GM21825 (cell line): Measurements from ENCODE around the gene OR2S2.
"Not testable (repeated sequence)": the region's sequence is repeated elsewhere in the genome, so short reads cannot be mapped to it uniquely, and the experiment has no call there.

Source experiments
- ATAC-seq: cut with Tn5 transposase; IDR thresholded peaks from one replicate; pipeline ENCODE4 v1.9.1; 2021; ENCODE audit warnings: mild to moderate bottlenecking, moderate library complexity; ENCODE audit not compliant: unreplicated experiment

The OR2S2 gene, protein sequence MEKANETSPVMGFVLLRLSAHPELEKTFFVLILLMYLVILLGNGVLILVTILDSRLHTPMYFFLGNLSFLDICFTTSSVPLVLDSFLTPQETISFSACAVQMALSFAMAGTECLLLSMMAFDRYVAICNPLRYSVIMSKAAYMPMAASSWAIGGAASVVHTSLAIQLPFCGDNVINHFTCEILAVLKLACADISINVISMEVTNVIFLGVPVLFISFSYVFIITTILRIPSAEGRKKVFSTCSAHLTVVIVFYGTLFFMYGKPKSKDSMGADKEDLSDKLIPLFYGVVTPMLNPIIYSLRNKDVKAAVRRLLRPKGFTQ

GRCh38 chr9:35958104-35958837 is at the start of gene OR2S2:
Gene OR2S2, minus strand, starts transcription at chr9:35958154. Its CDS starts 56 bp downstream, at chr9:35958098.
- no peak for ATAC-seq

DNA sequence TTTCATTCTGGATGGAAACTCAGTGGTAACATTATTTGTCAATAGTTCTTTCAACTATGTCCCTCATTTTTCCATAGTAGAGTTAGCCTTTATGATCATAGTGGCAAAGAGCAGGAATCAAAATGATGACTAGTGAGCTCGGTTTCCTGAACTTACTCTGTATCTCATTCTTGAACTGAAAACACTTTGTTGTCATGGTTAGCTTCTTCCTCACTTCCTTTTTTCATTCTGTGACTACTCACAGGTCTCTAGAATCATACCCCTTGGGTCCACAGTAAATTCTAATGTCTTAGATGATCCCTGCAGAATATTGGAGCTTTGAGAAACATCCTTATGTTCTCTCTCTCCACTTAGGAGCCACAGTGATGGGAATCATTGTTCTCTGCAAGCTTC is 49.4 kb upstream of the OR2S2 start:
- ATAC-seq, result no peak

DNA sequence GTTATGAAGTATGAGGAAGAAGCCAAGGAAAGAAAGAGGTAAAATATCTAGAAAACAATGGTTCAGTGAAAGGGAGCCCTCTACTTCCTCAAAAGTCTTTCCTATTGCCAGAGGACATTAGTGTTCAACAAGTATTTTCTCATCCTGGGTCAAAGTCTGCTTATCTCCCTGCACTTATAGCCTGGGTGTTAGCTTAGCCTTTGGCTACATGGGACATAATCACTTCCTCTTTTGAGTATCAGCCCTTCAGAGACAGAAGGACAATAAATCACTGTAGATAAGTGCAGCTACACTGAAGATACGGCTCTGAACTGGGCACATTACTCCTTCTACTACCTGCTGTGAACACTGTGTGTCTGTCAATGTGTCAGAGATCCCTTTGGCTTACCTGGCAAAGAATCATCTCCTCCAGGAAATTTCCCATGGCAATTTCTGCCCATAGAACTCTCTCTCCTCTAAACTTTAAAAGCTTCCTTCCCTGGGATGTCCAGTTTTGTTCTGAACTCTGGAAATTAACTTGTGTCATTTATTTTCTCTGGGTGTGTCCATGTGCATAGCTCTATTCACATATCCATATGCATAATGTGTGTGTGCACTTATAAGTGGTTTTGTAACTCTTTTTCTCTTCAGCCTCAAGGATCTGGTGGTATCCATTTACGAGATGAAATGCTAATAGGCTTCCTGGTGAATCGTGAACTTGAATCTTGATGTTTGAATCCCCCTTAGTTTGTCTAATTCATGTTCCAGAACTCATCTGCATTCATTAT is 48.8 kb upstream of the OR2S2 start:
- no peak for ATAC-seq

GRCh38 chr9:36005891-36006290 is 47.9 kb upstream of the OR2S2 start:
- ATAC-seq, result no peak

DNA sequence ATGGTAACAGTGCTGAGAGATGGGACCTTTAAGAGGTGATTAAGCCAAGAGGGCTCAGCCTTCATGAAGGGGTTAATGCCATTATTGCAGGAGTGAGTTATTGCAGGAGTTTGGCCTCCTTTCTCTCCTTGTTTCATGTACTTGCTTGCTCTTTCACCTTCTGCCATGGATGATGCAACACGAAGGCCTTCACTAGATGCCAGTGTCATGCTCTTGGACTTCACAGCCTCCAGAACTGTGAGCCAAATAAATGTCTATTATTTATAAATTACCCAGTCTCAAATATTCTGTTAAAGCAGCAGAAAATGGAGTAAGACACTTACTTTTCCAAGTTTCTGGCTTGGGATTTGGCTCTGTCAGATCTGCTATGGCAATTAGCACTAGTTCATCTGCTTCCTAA is 40.4 kb upstream of the OR2S2 start:
- no peak for ATAC-seq

DNA sequence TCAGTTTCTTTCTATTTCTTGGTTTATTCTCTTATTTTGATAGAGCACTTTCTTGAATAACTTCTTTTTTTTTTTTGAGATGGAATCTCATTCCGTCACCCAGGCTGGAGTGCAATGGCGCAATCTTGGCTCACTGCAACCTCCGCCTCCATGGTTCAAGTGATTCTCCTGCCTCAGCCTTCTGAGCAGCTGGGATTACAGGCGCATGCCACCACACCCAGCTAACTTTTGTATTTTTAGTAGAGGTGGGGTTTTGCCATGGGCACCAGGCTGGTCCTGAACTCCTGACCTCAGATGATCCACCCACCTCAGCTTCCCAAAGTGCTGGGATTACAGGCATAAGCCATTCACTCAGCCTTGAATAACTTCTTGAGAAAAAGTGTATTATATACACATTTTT is 39.1 kb upstream of the OR2S2 start:
- ATAC-seq, result not testable (repeated sequence)

DNA sequence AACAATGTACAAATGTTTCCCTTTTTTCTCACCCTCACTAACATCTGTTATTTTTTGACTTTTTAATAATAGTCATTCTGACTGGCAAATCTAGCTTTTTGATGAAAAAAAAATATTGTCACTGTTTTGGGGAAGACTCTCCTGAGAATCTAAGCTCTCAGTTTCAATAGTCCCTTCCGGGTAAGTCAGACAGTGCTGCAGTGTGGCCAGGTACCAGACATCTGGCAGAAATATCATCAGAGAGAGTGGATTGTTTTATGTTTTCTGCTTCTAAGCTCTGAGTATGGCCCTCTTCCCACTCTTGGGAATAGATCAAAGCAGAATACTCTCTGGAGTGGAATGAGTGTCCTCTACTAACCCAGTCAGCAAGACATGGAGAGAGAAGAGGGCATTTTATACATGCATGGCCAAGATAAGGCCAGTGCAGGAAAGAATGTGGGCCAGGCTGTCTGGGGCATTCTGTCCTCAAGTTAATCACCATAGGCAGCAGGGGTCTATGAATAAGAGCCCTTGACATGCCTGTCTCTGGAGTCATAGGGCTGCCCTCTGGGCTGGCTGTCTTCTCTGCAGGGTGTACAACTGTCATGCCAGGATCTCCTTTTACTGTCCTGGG is 38.5 kb upstream of the OR2S2 start:
- no peak for ATAC-seq

GRCh38 chr9:35994959-35995358 is 37.0 kb upstream of the OR2S2 start:
- no peak for ATAC-seq

DNA sequence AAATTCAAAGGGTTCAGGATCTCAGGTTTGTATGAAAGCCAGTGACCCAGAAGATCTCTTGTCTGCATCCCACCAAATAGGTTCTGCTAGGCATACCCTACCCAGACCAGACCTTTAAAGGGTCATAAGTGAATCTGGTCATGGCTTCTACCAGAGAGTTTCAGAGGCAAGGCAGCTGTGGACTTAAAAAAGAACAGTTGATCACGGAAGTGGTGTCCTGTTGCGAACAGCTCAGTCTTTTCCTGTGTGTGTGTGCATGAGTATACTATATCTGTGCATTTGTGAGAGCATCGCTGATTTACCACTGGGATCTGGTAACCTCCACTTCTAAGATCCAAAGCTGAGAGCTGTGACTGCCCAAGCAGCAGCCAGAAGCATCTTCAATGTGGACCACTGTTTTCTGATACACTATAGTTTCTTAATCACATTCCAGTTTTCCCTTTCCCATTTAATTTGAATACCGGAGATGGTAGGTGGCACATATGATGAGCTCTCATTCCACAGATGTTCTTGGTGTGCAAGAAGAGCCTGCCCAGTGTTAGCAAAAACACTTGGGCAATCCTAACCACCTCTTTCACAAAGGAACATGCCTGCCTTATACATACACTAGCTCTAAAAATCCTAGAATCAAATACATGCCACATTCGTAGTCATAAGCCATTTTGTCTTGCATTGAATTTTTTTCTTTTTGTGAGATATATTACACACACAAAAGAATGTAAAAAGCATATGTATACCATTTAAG is 36.2 kb upstream of the OR2S2 start:
- no peak for ATAC-seq

DNA sequence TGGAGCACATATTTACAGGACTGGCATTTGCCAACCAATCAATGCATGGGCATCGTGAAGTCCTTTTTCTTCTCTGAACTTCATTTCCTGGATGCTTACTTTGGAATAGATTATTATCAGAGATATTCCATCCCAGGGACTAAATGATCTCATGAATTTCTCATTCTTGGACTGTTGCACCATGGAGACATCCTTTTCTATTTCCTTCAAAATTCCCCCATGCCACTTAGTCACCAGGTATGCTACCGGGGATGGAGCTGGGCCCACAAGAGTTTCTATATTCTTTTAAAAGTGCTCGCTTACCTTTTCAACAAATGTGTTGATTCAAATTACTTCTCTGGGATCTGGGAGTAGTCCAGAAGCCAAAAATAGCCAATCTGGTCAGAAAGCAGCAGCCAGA is 35.2 kb upstream of the OR2S2 start:
- not testable (repeated sequence) for ATAC-seq

DNA sequence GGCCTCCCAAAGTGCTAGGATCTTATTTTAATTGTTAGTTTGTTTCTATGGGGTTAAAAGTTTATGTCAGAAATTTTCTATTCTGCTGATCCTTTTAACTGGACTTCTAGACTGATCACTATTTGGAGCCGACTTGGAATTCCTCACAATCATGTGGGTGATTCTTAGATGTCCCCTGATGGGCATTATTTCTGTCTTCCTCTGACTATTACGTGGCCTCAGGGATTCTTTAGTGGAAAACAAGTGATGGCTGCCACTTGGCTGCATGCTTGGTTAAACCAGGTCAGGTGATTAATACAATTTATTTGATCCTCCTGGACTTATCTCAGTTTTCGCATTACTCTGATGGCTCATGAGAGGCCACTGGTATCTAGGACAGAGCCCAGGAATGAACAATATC is 32.2 kb upstream of the OR2S2 start:
- no peak for ATAC-seq

GRCh38 chr9:35984021-35984420 is 26.1 kb upstream of the OR2S2 start:
- no peak for ATAC-seq

- ATAC-seq, result no peak
Observed at GRCh38 chr9:35981699-35982098, 23.7 kb upstream of the OR2S2 start.

DNA sequence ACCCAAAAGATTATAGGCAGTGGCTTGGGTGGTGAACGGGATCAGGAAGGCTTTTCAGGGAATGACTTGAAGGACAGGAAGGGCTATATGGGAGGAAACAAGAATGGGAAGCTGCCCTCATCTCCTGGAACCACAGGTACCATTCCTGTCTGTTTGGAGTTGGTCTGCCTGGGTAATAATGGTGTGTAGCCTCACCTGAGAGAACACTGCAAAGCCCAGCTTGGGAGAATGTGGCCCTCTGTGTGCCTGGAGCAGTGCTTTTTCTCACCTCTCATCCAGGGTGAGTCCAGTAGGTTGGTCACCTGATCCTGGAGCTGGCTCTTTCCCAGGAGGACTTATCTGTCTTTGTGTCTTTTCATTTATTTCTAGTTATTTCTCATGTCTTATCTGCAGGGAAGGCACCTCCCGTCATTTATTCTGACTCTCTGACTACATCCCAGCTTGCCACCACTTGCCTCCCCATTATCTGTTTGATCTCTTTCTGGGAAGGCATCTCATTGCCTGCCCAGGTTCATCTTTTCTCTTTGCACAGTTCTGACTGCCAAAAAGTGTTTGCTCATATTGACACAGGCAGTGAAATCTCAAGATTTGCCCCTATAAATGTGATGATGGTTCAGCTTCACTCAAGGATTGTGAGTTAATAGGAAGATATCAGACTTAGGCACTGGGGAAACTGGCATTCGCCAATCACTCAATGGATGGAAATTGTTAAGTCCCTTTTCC is 22.5 kb upstream of the OR2S2 start:
- ATAC-seq, result no peak

- no peak for ATAC-seq
Observed at GRCh38 chr9:35978792-35979191, 20.8 kb upstream of the OR2S2 start.

DNA sequence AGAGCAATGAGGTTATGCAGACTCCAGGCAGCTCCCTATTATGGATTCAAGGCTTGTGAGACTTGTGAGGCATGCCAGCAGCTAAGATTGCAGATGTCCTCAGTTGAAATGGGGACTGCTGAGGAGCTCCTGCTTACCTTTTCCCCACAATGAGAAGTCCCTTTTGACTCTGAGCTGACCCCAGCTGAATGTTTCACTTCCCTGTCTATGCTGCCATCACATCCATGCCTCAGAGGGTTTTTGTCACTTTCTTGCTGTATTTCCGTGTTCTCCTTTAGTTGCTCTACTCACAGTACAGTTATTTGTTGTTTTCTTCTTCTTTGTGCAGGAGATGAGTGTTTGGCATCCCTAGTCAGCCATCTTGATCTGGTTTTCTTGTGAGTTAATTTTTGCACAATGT is 18.8 kb upstream of the OR2S2 start:
- ATAC-seq, result no peak

DNA sequence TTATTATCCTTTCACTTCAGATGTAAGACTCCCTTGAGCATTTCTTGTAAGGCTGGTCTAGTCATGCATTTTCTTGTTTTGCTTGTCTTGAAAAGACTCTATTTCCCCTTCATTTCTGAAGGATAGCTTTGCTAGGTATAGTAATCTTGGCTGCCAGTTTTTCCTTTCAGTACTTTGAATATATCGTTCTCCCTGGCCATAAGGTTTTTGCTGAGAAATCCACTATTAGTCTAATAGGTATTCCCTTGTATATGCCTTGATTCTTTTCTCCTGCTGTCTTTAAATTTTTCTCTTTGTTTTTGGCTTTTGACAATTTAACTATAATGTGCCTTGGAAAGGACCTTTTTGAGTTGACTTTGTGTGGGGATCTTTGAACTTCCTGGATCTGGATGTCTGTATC is 16.8 kb upstream of the OR2S2 start:
- no peak for ATAC-seq

- ATAC-seq, result no peak
Observed at GRCh38 chr9:35972093-35972492, 14.1 kb upstream of the OR2S2 start.

GRCh38 chr9:35967042-35967441 is 9.1 kb upstream of the OR2S2 start:
- no peak for ATAC-seq

GRCh38 chr9:35966433-35966832 is 8.5 kb upstream of the OR2S2 start:
- ATAC-seq, result no peak
